ENCODE measurements around the gene CTNNA2.

GRCh38 chr2:79971807-79972206, 459.0 kb downstream of the CTNNA2 start:
- no peak for TF ChIP-seq MAX (IDR thresholded peaks at IDR 0.05)
- no peak for TF ChIP-seq JUN (IDR thresholded peaks at IDR 0.05; ENCODE audit: low read depth, low read length)
- no peak for TF ChIP-seq TAF1 (IDR thresholded peaks at IDR 0.05; ENCODE audit: low read depth, low read length)
- TF ChIP-seq EZH2 (IDR thresholded peaks at IDR 0.05; ENCODE audit: low read depth, low read length, severe bottlenecking): no peak
- TF ChIP-seq POLR2A (IDR thresholded peaks at IDR 0.05; ENCODE audit: control extremely low read depth in 1 of 2, low read depth in 2 of 2, low read length in 2 of 2): no peak
- TF ChIP-seq POLR2AphosphoS5 (IDR thresholded peaks at IDR 0.05; ENCODE audit: low read depth, low read length): no peak
- TF ChIP-seq EP300 (IDR thresholded peaks at IDR 0.05; ENCODE audit: borderline replicate concordance in 1 of 2, low read depth in 2 of 2, low read length in 2 of 2): no peak
- TF ChIP-seq CTCF (IDR thresholded peaks at IDR 0.05; ENCODE audit: control extremely low read depth in 1 of 3, insufficient read depth in 1 of 3, low read depth in 1 of 3, low read length in 3 of 3): no peak
- TF ChIP-seq RAD21 (IDR thresholded peaks at IDR 0.05 in 1 of 2, conservative IDR thresholded peaks at IDR 0.05 in 1 of 2; ENCODE audit: low read depth in 2 of 2, low read length in 2 of 2): no peak
- no peak for TF ChIP-seq ATF3 (IDR thresholded peaks at IDR 0.05; ENCODE audit: insufficient read depth, low read depth, low read length)
- TF ChIP-seq MAFK (IDR thresholded peaks at IDR 0.05; ENCODE audit: low read depth, low read length): no peak
- TF ChIP-seq SP1 (IDR thresholded peaks at IDR 0.05; ENCODE audit: low read depth, low read length): no peak
- TF ChIP-seq SRF (IDR thresholded peaks at IDR 0.05; ENCODE audit: low read depth, low read length): no peak
- TF ChIP-seq ZNF274 (IDR thresholded peaks at IDR 0.05; ENCODE audit: borderline replicate concordance, extremely low read depth, low read length): no peak

Data from H1 (cell line).